Adipocyte (in vitro differentiated cells): Measurements from ENCODE around the gene IL27RA.

Source experiments
- DNase-seq: peaks from one replicate; pipeline ENCODE4 v3.0.0-alpha.2; 2015; ENCODE audit warnings: low read depth
- H3K27me3 ChIP-seq: replicated peaks from 2 replicates; pipeline ENCODE4 v1.7.0; 2013; ENCODE audit warnings: mild to moderate bottlenecking, low read length, moderate library complexity; ENCODE audit not compliant: control insufficient read depth, insufficient read depth
- H3K36me3 ChIP-seq: 2 replicates; pipeline ENCODE4 v1.7.0; 2013; ENCODE audit warnings: low read length, mild to moderate bottlenecking, moderate library complexity; ENCODE audit not compliant: control insufficient read depth, insufficient read depth, severe bottlenecking
- H3K4me1 ChIP-seq: 2 replicates; pipeline ENCODE4 v1.7.0; 2013; ENCODE audit warnings: mild to moderate bottlenecking, low read length, moderate library complexity; ENCODE audit not compliant: control insufficient read depth, insufficient read depth
- H3K4me3 ChIP-seq: 2 replicates; pipeline ENCODE4 v1.7.0; 2013; ENCODE audit warnings: mild to moderate bottlenecking, low read length, moderate library complexity
- H3K9ac ChIP-seq: 2 replicates; pipeline ENCODE4 v1.7.0; 2013; ENCODE audit warnings: mild to moderate bottlenecking, low read length, moderate library complexity
- H3K9me3 ChIP-seq: 2 replicates; pipeline ENCODE4 v1.7.0; 2013; ENCODE audit warnings: mild to moderate bottlenecking, low read length, moderate library complexity; ENCODE audit not compliant: control insufficient read depth

IL27RA gene

GRCh38 chr19:14054721-14055120 is 23.2 kb downstream of the IL27RA start:
- no peak for DNase-seq
- Histone ChIP-seq H3K4me3 (no peak overlapping the region), H3K9ac (no peak overlapping the region), H3K4me1 (no peaks in the 10 kb centered on the region), H3K9me3 (peaks cover 6% of the 10 kb centered on the region), H3K27me3 (peaks cover 23% of the 10 kb centered on the region), H3K36me3 (no peaks in the 10 kb centered on the region)

DNA sequence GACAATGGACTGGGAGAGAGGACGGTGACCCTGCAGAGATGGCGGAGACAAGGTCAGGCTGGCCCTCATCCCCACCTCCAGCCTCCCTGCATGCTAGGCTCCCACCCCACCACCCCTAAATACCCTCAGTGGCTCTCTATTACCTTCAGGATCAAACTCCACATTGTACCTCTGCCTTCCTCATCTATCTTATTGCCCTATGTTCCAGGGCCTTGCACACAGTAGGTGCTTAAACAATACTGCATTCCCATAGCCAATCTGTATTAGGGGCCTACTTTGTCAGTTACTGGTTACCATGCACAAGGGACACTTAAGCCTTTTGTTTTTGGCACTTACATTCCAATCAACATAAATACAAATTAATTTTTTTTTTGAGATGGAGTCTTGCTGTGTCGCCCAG is 23.8 kb downstream of the IL27RA start:
- H3K4me1 ChIP-seq, result no peaks in the 10 kb centered on the region
- peaks cover 29% of the 10 kb centered on the region for H3K27me3 ChIP-seq
- H3K9ac ChIP-seq, result no peak overlapping the region
- peaks cover 6% of the 10 kb centered on the region for H3K9me3 ChIP-seq
- no peaks in the 10 kb centered on the region for H3K36me3 ChIP-seq
- no peak overlapping the region for H3K4me3 ChIP-seq
- DNase-seq, result no peak

DNA sequence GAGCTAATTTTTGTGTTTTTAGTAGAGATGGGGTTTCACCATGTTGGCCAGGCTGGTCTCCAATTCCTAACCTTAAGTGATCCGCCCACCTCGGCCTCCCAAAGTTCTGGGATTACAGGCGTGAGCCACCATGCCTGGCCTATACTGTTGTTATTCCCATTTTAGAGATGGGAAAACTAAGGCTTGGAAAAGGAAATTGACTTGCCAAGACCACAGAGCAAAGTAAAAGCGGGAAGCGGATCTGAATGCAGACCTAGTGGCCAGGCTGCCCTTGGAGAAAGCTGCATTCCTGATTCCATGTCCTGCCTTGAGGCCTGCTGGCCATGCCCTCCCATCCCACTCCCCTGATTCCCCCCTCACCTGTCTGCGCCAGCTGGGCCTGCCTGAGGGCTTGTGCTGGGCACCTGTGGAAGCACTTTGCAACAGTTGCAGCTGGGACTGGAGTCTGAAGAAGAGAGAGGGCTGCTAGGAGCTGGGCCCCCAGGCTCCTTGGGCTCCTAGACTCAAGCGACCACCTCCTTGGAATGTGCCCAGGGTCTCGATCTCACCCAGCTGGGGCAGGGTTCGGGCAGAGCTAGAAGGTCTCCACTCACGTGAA is 24.6 kb downstream of the IL27RA start:
- H3K9me3 ChIP-seq, result peaks cover 6% of the 10 kb centered on the region
- no peak overlapping the region for H3K4me3 ChIP-seq
- no peak overlapping the region for H3K9ac ChIP-seq
- H3K36me3 ChIP-seq, result no peaks in the 10 kb centered on the region
- peaks cover 2% of the 10 kb centered on the region for H3K4me1 ChIP-seq
- no peak for DNase-seq
- peaks cover 33% of the 10 kb centered on the region for H3K27me3 ChIP-seq

DNA sequence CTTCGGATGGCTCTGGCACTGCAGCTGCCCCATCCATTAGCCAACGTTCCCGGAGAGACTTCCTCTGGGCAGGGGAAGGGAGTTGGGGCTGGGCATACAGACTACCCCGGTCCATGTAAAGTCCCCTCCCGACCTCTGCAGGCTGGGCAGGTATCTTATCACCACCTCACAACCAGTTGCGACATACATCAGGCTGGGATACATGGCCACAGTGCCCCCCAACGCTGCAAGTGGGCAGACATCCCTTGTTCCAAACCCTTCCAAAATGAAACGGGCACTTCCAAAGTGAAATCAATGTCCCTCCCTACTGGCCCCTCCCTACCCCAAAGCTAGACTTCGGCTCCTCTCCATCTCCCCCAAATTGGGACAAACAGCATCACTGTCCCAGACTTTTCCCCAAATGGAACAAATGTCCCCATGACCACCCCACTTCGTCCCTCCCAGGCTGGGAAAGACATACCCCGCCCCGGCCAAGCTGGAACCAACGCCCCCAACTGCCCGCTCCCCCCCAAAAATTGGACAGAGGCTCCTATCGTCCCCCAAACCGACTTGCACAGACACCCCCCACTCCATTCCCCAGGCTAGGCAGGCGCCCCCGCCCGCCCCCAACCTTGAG is 25.3 kb downstream of the IL27RA start:
- Histone ChIP-seq H3K9me3 (peaks cover 6% of the 10 kb centered on the region), H3K27me3 (peaks cover 37% of the 10 kb centered on the region), H3K36me3 (no peaks in the 10 kb centered on the region), H3K9ac (no peak overlapping the region), H3K4me3 (no peak overlapping the region), H3K4me1 (peaks cover 5% of the 10 kb centered on the region)
- no peak for DNase-seq

GRCh38 chr19:14058182-14059092 is 26.9 kb downstream of the IL27RA start:
- peaks cover 5% of the 10 kb centered on the region for H3K4me1 ChIP-seq
- no peak overlapping the region for H3K4me3 ChIP-seq

DNA sequence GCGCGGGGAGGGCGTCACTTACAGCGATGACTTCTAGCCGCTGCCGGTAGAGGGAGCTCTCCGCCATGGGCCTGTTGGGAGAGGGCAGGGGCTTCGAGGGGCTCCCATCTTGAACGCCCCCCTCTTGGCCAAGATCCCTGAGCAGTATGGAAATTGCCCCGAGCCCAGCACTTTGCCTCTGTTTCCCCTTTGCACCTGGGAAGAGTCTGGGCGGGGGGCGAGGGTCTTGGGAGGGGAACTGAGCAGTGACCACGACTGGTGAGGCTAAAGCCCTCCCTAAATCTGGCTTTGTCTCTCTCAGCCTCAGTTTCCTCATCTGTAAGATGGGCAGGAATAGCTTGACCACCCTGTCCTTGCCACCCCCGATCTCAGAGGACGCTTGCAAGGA is 27.5 kb downstream of the IL27RA start:
- DNase-seq, result peak; percentile 44
- Histone ChIP-seq H3K4me3 (no peak overlapping the region), H3K9ac (no peak overlapping the region), H3K9me3 (no peaks in the 10 kb centered on the region), H3K27me3 (peaks cover 37% of the 10 kb centered on the region), H3K36me3 (no peaks in the 10 kb centered on the region), H3K4me1 (peaks cover 5% of the 10 kb centered on the region)

More at GRCh38 chr19:14058182-14059092, 26.9 kb downstream of the IL27RA start:
- Histone ChIP-seq H3K9ac (no peak overlapping the region), H3K27me3 (peaks cover 37% of the 10 kb centered on the region), H3K36me3 (no peaks in the 10 kb centered on the region), H3K9me3 (peaks cover 2% of the 10 kb centered on the region)
- DNase-seq, result no peak

DNA sequence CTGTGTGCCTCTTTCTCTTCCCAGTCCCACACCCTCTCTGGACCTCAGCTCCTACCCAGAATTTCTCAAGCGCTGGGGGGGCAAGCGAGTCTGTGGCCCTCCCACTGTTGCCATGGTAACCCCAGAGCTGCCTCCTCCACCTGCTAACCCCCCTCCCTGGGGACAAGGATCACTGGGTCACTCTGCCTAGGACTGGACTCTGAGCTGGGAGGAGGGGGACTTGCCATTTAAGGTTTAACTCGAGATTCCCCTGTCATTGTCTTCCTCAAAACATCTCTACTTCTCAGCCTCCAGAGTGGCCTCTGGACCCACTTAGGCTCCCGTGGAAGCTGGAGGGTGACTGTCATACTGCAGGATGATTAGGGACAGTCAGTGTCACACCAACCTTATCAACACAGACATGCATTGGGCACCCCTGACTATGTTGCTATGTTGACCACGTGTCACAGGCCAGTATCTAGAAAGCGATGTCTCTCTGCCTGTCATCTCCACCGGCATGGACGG is 28.1 kb downstream of the IL27RA start:
- H3K9me3 ChIP-seq, result no peaks in the 10 kb centered on the region
- H3K27me3 ChIP-seq, result peaks cover 37% of the 10 kb centered on the region
- H3K9ac ChIP-seq, result no peak overlapping the region
- no peak overlapping the region for H3K4me3 ChIP-seq
- DNase-seq, result no peak
- peaks cover 5% of the 10 kb centered on the region for H3K4me1 ChIP-seq
- H3K36me3 ChIP-seq, result no peaks in the 10 kb centered on the region

DNA sequence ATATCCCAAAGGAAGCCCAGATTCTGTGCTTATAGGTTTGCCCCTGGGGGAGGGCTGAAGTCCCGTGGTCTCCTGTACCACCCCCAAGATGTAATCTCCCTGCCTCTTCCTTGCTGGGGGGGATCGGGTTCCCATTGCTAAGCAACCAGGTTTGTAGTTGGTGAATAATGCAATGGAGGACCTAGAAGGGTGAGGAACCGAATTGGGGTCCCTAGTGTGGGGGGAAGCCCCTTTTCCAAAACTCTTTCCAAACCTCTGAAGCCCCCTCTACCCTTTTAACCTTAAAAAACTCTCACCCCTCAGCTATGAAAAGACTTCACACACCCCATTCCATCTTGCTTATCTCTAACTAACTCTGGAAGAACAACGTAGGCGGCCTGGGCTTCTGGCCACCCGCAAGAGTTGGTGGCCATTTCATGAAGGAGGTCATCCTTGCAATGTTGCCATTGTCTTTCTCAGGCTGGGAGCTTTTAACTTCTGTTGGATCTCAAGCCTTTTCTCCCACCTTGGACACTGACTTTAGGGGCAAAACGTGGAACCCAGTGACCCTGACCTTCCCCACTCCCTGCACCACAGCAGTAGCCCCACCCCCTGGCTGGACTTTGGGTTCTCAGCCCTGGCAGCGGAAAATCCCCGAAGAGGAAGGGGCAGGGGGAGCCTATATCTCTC is 29.7 kb downstream of the IL27RA start:
- H3K4me1 ChIP-seq, result peaks cover 5% of the 10 kb centered on the region
- no peak overlapping the region for H3K9ac ChIP-seq
- H3K36me3 ChIP-seq, result no peaks in the 10 kb centered on the region
- H3K4me3 ChIP-seq, result no peak overlapping the region
- peaks cover 31% of the 10 kb centered on the region for H3K27me3 ChIP-seq
- H3K9me3 ChIP-seq, result no peaks in the 10 kb centered on the region
- no peak for DNase-seq

DNA sequence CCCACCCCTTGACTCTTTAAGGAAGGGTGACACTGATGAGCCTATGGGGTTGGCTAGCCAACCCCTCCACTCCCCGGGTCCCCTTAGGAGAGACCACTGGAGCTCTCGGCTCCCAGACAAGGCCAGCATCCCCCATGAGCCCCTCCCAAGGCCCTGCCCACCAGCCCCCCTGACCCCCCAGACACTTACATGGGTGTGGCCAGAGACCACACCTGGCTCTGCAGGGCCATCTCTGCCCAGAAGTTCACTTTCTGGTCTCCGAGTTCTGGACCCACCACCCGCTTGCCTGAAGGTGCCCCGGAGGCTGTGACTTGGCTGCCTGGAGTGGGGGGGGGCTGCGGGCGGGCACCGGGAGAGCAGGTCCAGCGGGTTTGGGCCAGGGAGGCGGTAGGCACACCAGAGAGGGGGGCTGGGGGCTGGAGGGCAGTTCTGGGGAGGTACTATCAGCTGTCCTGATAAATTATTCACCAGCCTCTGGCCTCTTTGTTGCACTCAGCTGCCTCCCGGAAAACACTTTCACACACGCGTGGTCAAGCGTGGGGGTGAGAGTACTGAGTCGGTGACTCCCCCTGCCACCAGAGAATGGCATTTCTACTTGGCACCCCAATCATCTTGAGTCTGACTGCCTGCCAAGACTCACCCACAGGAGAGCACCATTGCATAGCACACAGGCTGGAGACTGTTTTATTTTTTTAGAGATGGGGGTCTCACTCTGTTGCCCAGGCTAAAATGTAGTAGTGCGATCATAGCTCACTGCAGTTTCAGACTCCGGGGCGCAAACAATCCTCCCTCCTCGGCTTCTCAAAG is 30.4 kb downstream of the IL27RA start, which contains the start of gene PALM3:
TSS of gene PALM3 (minus strand) at position 326 of the 807 bp plus-strand sequence. CDS start at position 230, 96 bp downstream.
- Histone ChIP-seq H3K4me3 (no peak within 1 kb of the TSS), H3K9me3 (no peaks in the 10 kb centered on the region), H3K9ac (no peak within 1 kb of the TSS), H3K4me1 (peaks cover 5% of the 10 kb centered on the region), H3K27me3 (peaks cover 31% of the 10 kb centered on the region), H3K36me3 (no peaks in the 10 kb centered on the region)
- no peak for DNase-seq

GRCh38 chr19:14062558-14062855 is 30.9 kb downstream of the IL27RA start:
- Histone ChIP-seq H3K4me3 (no peak overlapping the region), H3K27me3 (peaks cover 31% of the 10 kb centered on the region), H3K4me1 (peaks cover 5% of the 10 kb centered on the region), H3K36me3 (no peaks in the 10 kb centered on the region), H3K9me3 (no peaks in the 10 kb centered on the region), H3K9ac (no peak overlapping the region)
- DNase-seq, result no peak
